Measurements from ENCODE around the gene LBHD2. TPM values are rescaled to one million over a fixed set of nuclear protein-coding genes. Genes with fewer than 3 reads are reported as not detected.

The LBHD2 gene
- total and polyA plus RNA-seq, 10 of the 15 experiments (the other 5 are each of a cell fraction or from before 2014, with no cell fraction given), result not detected

GRCh38 chr14:103104654-103105452 is 20.8 kb downstream of the LBHD2 start (continued):
- no peak; the same call in 1 of the 2 replicates for TF ChIP-seq ZNF384 (IDR thresholded peaks at IDR 0.05; ENCODE audit: borderline replicate concordance, low read depth, low read length)
- no peak for TF ChIP-seq MXI1 (IDR thresholded peaks at IDR 0.05; ENCODE audit: low read depth, low read length)
- TF ChIP-seq KLF5 (IDR thresholded peaks at IDR 0.05; ENCODE audit: partially characterized antibody), result no peak
- TF ChIP-seq GATAD2B (conservative IDR thresholded peaks at IDR 0.05; ENCODE audit: low read depth), result peak; percentile 49
- no peak for TF ChIP-seq E2F4 (IDR thresholded peaks at IDR 0.05; ENCODE audit: low read depth, low read length)
- peak; percentile 36 for TF ChIP-seq E4F1 (IDR thresholded peaks at IDR 0.05; ENCODE audit: borderline replicate concordance, partially characterized antibody)
- TF ChIP-seq ZBED1 (IDR thresholded peaks at IDR 0.05; ENCODE audit: borderline replicate concordance), result no peak
- no peak for TF ChIP-seq ZNF687 (IDR thresholded peaks at IDR 0.05)
- no peak for TF ChIP-seq POLR2AphosphoS5 (IDR thresholded peaks at IDR 0.05; ENCODE audit: low read length)
- TF ChIP-seq ATF2 (IDR thresholded peaks at IDR 0.05; ENCODE audit: low read length), result no peak
- no peak for TF ChIP-seq ZNF592 (IDR thresholded peaks at IDR 0.05)
- peak; percentile 34; the same call in 1 of the 3 replicates for TF ChIP-seq POU2F2 (IDR thresholded peaks at IDR 0.05; ENCODE audit: borderline replicate concordance, low read depth, low read length)
- no peak for TF ChIP-seq SREBF2 (IDR thresholded peaks at IDR 0.05; ENCODE audit: low read length)
- peak; percentile 99 for TF ChIP-seq NR2F1 (conservative IDR thresholded peaks at IDR 0.05)
- no peak for TF ChIP-seq EGR1 (IDR thresholded peaks at IDR 0.05; ENCODE audit: borderline replicate concordance in 1 of 2, low read depth in 2 of 2, low read length in 2 of 2)
- no peak for TF ChIP-seq ZNF274 (IDR thresholded peaks at IDR 0.05; ENCODE audit: insufficient read depth, insufficient read length)
